IPS DF 4.7 (cell line): ENCODE results near the gene ANKMY1.

Experiments
- DNase-seq: peaks from one replicate; pipeline ENCODE4 v3.0.0-alpha.2; 2013; ENCODE audit warnings: low spot score; ENCODE audit errors: extremely low read depth

The ANKMY1 gene

DNA sequence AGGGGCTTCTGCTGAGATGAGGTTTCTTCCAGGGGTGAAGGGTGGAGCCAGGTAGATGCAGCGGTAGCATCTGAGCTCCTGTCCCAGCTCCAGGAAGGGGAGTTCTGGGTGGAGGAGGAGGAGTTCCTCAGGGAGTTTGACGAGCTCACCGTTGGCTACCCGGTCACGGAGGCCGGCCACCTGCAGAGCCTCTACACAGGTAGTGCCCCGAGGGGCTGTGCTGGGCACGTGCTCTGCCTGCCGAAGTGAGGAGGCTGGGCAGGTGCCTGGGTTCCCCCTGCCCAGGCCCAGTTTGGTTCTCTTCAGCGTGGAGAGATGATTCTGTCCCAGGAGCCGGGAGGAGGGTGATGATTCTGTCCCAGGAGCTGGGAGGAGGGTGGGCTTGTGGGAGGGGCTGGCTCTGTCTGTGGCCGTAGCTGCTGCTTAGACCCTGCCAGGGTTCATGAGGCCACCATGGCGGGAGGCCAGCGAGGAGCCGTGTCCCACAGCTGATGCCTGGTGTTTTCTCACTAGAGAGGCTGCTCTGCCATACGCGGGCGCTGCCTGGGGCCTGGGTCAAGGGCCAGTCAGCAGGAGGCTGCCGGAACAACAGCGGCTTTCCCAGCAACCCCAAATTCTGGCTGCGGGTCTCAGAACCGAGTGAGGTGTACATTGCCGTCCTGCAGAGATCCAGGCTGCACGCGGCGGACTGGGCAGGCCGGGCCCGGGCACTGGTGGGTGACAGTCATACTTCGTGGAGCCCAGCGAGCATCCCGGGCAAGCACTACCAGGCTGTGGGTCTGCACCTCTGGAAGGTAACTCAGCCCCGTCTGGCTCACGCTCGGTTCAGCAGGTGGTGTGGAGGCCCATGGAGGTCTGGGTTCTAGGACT, 37.0 kb upstream of the ANKMY1 start:
- no peak for DNase-seq

DNA sequence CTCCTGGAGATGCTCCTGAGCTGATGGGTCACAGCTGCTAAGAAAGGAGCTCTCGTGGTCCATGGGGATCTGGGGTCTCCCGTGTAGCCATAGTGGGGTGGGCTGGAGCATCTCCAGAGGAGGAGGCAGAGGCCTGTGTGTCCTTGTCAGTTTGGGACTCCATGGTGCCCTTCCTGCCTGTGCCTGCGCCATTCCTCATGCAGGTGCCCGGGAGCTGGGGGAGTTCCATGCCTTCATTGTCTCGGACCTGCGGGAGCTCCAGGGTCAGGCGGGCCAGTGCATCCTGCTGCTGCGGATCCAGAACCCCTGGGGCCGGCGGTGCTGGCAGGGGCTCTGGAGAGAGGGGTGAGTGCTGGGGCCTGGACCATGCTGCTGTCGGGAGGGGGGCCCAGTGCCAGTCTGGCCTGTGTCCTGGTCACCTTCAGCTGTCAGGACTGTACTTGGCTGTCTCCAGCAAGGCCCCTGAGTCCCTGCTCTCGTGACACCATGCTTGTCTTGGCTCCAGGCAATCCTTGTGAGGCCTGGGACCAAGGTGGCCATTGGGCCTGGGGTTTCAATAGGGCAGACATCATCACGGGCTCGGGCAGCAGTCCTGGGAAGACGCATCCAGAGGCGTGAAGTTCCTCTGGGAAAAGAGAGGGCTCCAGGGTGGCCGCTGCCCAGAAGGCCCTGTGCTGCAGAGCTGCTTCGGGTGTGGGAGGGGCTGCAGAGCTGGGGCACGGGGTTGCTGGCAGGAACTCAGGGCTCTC, 36.1 kb upstream of the ANKMY1 start:
- no peak for DNase-seq

DNA sequence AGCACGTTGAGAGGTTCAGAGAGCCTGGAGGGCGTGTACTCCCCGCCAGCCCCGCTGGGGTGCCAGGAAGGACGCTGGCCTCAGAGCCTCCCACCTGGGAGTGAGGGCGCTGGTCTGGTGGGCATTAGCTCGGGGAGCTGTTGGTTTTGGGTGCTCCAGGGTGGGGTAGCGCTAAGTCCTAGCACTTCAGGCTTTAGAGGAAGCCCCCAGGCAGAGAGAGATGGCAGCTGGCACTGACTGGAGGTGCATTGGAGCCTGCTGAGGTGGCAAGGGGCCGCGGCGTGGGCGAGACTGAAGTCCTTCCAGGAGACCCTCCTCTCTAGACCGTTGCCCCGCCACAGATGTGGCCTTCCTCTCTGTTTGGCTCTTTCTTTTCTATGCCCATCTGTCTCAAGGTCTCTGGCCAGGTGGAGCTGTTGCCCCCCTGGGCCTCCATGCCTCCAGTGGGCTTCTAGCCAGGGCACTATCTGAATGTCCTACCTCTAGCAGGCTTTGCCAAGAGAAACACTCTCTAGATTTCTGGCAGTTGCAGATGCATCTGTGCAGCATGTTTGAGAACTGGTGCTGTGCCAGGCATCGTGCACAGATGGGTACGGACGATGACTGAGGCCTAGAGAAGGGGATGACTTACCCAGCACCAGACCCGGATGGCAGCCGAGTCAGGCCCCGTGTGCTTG, 35.4 kb upstream of the ANKMY1 start:
- DNase-seq: no peak

DNA sequence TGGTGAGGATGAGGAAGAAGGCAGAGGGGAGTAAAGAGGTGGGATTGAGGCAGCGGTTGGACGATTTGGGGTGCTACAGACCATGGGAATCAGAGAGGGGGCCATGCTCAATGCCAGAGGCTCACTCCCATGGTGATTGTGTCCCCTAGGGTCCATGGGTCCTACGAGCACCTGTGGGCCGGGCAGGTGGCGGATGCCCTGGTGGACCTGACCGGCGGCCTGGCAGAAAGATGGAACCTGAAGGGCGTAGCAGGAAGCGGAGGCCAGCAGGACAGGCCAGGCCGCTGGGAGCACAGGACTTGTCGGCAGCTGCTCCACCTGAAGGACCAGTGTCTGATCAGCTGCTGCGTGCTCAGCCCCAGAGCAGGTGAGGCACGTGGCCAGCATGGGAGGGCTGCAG, 34.0 kb upstream of the ANKMY1 start:
- DNase-seq: no peak

DNA sequence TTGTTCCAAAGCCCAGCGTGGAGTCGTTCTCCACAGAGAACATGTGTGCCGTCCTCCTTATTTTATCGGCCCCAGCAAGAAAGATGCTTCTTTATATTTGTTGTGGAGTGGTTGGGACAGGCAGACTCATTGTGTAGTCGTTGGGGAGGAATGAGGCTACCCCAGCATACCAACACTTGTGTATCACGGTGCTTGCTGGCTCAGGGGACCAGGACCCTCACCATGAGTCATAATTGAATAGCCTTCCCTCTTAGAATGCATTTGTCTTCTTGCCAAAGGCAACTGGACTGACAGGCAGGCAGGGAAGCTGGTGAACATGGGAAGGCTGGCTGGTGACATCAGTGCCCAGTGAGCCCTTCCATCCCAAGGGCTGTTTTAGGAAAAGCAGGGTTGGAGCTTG, 33.4 kb upstream of the ANKMY1 start:
- no peak for DNase-seq

DNA sequence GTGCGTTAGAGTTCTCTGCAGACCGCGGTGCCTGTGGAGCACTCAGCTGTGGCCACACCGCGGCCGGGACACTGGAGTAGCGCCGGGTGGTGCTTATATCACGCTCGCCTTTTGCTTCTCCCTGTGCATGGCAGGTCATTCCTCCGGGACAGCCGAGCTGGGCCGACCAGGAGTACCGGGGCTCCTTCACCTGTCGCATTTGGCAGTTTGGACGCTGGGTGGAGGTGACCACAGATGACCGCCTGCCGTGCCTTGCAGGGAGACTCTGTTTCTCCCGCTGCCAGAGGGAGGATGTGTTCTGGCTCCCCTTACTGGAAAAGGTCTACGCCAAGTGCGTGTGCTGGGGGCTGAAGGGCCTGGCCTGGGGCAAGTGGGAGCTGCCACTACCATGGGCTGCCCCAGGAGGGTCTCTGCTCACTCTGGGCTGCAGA, 32.9 kb upstream of the ANKMY1 start:
- no peak for DNase-seq

DNA sequence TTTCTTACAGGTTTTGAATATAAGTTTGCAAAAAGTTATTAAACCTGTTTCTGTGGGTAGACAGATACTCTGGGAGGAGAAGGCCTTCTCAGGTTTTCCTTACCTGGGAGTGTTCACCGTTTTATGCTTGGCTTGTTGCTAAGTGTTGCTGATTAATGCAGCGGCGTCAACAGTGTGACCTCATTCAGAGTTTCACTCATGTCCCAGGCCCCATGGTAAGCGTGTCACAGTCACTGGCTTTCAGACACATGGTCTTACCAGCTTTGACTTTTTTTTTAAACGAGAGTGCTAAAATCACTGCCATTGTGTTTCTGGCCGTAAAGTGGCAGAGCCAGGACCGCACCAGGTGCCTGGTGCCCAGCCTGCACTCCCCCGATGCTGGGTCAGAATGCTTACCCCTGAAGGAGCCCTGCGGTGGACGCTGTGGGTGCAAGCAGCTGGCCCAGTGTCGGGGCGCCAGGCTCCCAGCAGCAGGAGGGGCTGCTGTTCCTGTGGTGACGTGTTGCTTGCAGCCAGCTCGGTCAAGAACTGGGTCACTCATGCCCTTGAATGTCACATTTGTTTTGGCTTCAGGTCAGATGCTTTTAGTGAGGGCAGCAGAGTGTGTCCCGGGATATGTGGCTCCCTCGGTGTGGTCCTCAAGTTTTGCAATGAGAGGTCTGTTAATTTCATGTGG, 32.2 kb upstream of the ANKMY1 start:
- no peak for DNase-seq

DNA sequence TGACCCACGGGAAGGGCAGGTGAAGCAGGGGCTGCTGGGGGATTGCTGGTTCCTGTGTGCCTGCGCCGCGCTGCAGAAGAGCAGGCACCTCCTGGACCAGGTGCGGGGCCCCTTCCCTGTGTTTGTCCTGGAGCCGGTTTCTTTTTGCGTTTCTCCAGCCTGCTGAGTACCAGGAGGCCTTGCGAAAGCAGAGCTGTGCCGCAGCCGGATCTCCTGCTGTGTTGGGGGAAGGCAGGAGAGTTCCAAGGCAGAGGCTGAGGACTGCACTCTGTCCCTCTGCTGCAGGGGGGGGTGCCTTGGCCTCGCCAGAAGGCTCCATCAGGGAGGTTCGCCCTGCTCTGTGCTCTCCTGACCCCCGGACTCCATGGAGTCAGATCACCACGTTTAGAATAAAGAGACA, 31.6 kb upstream of the ANKMY1 start:
- no peak for DNase-seq

DNA sequence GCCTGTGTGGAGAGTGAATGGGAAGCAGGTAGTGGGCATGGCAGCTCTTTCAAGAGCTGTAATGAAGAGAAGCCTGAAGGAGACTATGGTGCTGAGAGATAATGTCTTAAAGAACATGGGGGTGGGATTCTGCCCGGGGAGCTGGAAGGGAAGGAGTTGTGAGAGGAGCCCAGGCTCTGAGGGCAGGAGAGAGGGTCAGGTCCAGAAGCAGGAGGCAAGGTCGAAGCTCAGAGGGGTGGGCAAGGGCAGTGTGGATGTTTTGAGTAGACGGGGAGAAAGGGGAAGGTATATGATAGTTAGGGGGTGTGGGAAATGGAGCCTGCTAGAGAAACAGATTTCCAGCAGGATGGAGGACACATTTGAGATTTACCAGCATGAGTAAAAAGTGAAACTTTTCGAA, 30.9 kb upstream of the ANKMY1 start:
- no peak for DNase-seq

DNA sequence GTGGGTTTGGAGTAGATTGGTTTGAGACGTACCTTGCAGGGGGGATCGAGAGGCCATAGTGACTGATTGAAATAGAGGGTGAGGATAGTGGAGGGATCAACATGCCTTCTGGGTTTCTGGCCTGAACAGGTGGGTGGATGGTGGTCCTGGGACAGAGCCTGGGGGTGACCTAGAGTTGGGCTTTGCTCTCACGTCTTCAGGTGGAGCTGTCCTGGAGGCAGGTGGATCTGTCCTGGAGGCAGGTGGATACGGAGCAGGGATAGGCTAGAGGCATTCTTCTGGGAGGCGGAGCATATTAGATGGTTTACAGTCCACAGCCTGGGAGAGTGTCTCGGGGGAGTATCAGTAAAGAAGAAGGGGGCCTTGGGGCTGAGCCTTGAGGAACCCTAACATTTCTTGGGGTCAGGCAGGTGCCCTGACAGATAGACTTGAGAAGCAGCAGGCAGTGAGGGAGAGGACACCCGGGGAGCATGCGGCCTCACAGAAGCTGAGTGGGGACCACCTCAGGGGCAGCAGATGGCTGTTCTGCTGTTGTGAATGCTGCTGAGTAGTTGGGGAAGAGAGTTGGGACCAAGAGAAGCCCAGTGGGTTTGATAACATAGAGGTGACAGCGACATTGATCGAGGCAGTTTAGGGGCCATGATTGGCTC, 30.3 kb upstream of the ANKMY1 start:
- no peak for DNase-seq

DNA sequence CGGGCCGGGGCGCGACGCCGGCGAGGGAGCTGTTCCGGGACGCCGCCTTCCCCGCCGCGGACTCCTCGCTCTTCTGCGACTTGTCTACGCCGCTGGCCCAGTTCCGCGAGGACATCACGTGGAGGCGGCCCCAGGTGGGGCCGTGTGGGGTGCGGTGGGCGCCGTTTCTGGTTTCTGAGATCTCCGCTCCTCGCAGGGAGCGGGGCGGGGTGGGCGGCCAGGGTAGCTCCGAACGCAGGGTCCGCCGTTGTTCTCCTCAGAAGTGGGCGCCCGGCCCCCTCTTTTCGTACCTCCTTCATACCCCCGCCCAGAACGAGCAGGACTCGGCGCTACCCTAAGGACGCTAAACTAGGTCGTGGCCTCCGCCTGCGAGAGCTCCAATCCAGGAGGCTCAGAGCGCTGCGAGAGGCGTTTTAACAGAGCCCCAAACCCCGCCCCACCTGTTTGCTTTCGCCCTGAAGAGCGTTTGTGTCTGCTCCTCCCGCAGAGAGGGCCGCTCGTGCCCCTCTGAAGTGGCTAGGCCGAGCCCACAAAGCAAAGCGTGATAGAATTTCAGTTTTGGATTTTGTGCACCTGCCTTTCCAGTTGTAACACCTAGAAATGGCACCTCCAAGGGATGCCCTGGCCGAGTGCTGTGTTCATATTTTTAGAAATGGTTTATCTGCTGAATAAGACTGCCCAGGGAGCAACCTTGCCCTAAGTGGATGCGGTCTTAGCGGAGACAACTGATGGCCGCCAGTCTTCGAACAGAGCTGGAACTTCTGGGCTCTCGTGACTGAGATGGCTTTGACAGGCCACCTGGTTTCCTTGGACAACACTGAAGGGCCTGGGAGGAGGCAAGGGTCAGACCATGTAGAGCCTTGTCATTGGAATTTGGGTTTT, 29.4 kb upstream of the ANKMY1 start:
- DNase-seq: no peak

DNA sequence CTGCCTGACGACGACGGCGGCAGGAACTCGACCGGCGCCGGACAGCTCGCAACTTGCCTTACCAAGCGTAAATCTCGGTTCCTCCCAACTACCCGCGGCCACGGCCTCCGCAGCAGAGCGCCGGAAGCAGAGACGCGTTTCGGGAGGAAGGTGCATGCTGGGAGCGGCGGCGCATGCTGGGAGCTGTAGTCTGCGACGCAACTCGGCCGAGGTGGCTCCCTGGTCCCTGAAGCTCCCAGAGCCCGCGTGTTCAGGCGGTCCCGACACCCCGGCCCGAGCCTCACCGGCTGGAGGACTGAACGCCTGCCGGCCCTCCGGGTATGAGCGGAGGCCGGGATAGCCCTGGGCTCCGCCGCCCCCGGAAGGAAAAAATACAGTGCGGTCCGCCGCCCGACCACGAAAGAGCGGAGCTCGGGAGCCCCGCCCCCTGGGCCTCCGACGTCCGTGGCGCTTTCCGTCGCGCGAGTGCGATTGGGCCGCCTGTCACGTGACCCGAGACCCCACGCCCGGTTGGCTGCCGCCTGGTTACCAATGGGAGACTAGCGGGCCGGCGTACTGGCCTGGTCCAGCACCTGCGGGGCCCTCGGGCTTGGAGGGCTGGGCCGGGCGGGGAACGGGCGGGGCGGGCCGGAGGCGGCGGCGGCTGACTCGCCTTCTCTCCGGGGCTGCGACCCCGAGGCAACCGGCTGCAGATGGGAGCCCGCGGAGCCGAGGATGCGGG, 28.6 kb upstream of the ANKMY1 start, which contains the start of gene CAPN10:
TSS of gene CAPN10 (plus strand) at position 537 of the 721 bp plus-strand sequence. CDS start at position 715, 178 bp downstream.
- peak; percentile 75 for DNase-seq

DNA sequence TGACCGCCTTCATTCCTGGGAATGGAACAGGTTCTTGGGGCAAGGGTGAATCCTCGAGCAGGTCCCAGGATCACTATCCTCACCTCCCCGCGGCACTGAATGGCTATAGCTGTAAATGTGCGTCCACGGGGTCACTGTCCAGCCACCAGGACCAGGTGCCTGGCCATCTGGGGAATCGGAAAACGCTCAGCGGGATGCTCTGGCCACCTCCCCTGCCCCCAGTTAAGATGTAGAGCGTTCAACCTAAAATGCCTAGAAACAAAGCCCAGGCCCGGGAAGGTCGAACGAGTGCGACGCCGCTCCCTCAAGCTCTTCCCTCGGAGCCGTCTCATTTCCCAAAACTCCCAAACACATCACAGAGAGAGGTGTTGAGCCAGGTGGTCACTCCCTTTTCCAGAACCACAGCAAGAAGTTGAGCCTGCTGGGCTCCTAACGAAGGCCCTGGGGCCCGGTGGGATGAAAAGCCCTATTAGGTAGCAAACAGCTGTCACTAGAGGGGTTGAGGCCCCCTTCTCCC, 28.0 kb upstream of the ANKMY1 start:
- DNase-seq: no peak

DNA sequence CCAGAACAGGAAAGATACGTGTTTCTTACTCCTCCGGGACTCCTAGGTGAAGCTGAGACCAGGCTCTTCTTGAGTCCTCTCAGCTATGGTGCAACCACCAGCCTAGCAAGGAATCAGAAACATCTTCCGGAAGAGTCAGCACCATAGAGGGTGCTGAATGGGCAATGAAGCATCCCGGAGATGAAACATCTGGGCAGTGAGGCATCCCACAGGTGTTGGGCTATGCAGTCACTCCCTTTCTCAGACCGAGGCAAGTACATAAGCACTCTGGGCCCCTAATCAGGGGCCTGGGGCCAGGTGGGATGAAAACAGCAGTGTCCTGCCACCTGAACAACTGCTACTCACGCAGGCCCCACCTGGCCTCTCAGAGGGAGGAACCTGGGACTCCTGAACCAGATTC, 27.3 kb upstream of the ANKMY1 start:
- DNase-seq: no peak

DNA sequence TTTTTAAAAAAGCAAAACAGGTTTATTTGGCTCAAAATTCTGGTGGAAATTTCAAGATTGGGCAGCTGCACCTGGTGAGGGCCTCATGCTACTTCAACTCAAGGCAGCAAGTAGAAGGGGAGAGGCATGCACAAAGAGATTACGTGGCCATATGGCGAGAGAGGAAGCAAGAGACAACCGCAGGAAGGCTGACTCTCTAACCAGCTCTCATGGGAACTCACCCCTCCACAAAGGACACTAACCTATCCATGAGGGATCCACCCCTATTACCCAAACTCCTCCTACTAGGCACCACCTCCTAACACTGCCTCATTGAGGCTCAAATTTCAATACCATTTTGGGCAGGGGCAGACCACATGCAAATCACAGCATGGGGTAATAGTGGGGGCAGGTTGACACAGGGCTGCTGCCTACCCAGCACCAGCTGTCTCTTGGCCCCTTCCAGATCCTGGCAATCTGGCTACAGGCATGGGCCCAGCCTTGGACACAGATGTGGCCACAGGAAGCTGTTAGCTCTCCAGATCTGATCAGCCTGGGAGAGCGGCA, 26.8 kb upstream of the ANKMY1 start:
- DNase-seq: no peak

DNA sequence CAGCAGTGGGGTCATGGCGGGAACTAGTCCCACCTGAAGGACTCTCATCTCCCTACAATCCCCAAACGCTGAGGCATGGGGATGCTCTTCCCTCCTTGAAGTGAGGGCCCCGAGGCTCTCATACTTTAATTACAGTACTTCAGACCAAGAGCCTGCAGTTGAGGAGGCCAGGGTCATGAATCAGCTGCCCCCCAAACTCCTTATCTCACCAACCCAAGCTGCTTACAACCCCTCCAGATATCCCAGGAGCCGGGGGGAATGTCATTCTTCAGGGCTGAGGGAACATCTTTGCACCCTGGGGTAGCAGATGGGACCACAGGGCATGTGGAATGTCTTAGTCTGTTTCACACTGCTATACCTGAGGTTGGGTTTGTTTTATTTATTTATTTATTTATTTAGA, 26.0 kb upstream of the ANKMY1 start:
- DNase-seq: no peak

DNA sequence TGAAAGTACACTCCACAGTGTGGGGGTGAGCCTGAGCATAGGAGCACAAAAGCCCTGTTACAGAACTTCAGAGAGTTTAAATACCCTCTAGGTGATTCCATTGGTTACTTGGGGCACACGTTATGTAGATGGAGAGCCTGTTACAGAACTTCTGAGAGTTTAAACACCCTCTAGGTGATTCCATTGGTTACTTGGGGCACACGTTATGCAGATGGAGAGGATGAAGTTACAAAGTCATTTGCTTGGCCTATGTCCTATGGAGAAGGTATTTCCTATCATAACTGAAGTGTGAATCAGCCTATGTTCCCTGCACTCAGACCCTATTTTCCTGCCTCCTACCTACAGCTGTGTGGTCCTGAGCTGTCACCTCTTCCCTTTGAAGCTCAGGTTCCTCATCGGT, 25.0 kb upstream of the ANKMY1 start:
- DNase-seq: no peak

DNA sequence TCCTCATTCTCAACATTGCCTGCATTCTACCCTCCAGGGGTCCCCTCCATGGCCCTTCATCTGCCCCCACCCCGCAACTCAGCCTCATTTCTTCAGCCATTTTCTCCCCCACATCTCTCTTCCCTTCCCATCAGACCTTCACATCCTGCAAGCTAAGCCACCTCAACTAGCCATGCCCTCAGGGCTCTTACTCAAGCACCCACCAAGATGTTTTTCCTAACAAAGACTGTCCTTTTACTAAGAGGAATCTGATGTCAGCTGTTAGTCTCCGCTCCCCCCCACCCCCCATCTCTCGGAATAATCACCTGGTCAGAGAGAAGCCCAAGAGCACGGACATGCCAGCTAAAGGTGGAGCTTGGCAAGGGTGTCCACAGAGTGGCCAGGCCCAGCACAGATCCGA, 24.0 kb upstream of the ANKMY1 start:
- DNase-seq: no peak
